TTC549 (cell line): Measurements from ENCODE around the gene FLACC1.
"Not testable (repeated sequence)": the region's sequence is repeated elsewhere in the genome, so short reads cannot be mapped to it uniquely, and the experiment has no call there.

Experiments used
- FAIRE-seq: peaks from 2 replicates; lab custom pipeline; 2012; peaks lifted over from hg19 to GRCh38; lab: Jason Lieb, UNC

The FLACC1 gene, protein sequence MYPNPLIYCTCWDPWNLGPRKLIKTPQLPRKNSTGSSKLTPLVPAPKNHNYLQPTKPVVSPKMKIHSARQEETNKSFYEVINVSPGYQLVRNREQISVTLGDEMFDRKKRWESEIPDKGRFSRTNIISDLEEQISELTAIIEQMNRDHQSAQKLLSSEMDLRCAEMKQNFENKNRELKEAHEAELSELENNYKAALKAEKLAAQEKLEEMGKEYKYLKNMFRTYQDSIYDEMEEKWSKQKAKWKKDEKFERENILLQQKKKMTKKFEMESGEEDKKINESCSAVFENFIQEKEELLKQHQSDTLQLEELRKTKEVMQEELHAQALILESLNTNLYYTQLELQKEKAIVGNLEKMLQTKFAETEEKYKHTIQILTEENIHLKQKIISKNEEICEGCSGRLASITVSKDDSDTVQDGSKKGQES

DNA sequence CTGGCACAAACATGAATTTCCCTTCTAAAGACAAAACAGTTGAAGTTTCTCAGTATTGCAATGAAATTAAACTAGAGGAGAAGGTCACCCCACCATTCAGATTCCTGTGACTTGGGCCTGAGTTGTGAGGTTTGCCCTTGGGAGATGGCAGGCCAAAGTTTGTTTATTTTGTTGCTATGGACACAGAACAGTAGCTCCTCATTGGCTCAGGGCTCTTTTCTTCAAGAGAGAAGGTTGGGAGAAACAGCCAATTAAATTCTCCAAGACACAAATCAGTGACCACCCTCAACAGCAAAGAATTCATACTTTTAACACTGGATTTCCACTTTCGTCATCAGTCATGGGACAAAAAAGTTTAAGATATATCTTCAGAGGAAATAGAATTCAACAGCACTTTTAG lies at the start of gene FLACC1:
Gene FLACC1 (minus strand): TSS at position 125 of the 400 bp plus-strand sequence. CDS start 5,941 bp downstream, outside the sequence.
- FAIRE-seq: no peak

DNA sequence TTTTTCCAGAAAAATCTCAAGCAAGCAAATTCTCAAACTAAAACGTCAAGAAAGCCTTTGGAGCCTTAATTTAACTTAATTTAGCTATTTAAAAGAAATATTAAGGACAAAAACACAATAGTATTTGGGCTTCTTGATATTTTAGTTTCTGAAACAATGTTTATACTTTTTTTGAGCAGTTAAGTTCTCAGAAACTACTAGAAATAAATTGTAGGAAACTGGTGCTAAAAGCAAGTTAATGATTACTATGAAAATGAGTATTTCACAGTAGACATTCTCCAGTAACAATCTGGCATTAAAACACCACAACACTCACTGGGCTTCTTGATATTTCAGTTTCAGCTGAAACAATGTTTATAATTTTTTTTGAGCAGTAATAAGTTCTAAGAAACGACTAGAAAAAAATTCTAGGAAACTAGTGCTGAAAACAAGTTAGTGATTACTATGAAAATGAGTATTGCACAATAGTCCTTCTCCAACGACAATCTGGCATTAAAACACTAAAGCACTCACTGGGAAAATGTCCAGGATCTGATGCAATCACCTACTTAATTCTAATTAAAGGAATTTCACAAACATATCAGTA lies 49.0 kb upstream of the FLACC1 start:
- FAIRE-seq: no peak

DNA sequence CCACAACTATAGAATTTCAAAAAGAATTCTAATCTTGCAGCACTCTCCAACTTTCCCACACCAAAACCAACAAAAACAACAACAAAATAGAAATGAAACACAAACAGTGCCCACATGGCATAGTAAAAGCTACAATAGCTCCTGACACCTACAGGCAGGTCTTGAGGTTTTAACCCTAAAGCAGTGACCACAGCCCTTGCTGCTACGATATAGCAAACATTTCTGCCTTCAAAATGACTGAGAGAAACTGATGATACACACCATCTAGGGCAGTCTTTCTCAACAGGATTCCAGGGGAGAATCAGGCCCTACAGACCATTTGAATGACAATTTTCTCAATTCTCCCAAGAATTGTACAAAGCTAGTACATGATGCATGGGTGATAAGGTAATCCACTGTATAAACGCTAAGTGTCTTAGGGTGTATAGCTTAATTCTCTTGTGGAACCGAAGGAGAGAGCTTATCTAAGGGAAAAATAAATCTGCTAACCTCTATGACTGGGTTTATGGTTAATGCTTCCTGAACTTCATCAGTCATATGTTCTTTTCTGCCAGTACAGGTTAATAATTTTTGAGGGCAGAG lies 47.6 kb upstream of the FLACC1 start:
- no peak for FAIRE-seq

DNA sequence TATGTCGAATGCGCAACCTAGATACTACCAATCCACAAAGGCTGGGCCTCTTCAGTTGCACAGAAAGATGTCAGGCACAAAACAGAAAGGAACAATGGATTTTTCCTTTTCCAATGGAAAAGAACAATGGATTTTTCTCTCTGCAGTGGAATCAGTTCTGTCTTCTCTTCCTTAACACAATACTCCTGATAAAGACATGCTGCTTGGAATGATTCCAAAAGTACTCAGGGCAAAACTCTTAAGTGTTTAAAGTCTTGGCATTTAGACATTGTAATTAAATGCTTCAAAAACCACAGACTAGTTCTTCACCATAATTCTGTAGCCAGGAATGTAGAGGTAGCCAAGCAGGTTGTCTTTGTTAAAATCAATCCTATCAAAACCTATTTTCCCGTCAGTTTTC lies 46.7 kb upstream of the FLACC1 start:
- no peak for FAIRE-seq

DNA sequence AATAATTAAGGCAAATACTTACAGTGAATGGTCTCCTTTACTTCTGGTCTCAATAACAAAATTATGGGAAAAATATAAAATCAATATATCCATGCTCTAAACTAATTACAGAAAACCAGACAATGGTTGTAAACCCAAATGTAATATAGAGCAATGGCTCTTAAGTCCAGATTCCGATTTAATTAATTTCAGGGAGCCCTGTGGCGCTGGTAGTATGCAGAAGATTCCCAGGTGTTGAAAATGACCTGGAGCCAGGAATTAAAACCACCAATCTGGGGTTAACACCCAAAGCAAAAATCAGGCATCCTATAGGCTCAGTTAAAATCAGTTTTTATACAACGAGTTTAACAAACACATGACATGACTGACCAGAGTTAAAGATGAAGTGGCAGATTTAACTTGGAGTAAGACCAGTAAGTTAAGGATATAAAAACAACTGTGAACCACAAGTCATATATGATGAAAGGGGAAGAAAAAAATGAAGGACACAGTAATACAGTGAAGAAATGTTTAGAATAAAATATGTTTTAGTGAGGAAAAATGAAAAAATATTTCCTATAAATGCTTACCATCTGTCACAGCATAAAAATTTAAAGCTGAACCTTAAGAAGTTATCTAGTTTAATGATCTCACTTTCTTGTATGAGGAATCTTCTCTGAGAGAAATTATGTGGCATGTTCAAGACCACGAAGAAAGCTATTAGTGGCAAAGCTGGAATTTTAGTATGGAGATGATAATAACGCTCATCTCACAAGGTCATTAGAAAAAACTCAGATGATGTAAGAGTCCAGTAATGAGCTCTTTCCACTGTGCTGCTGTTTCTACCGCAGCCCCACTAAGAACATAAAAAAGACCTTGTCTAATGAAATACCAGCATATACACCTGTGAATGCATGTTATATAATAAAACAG lies 45.8 kb upstream of the FLACC1 start:
- no peak for FAIRE-seq

DNA sequence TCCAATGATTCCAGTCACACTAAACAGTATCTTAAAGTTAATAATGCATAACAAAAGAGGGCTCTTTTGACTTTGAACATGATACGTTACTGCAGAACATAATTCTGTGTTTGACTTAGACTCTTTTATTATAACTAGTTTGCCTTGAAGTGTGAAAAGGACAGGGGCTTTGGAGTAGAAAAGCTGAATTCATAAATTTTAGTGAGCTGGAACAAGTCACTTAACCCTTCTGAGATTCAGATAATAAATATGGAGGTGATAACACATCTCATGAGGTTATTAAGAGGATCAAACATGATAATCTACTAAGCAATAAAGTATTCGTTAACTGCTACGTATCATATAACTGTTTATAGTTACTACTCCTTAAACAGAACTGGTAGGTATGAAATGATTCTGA lies 44.7 kb upstream of the FLACC1 start:
- FAIRE-seq: no peak

DNA sequence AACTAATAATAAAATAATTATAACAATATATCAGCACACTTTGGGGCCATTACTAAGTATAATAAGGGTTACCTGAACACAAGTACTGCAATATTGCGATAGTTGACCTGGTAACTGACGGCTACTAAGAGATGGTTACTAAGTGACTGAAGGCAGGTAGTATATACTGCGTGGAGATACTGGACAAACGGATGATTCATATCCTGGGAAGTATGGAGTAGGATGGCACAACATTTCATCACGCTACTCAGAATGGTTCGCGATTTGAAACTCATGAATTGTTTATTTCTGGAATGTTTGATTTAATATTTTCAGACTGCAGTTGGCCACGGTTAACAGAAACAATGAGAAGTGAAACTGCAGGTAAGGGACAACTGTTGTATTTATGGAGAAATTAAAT lies 39.5 kb upstream of the FLACC1 start:
- no peak for FAIRE-seq

DNA sequence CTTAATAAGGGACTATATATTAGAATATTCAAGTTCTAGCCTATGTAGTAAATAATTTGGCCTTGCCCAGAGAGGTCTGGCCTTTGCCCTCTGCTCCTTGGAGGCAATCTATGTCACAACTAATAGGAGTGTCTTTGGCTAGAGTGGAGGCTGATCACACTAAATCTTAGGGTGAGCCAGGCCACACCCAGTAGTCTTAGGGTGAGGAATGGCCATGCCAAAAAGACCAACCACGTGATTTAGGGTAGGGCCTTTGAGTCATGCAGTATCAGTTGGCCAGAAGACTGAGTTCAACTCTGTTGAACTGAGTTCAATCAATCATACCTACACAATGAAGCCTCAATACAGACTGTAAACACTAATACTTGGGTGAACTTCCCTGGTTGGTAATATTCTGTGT lies 26.0 kb upstream of the FLACC1 start:
- no peak for FAIRE-seq

DNA sequence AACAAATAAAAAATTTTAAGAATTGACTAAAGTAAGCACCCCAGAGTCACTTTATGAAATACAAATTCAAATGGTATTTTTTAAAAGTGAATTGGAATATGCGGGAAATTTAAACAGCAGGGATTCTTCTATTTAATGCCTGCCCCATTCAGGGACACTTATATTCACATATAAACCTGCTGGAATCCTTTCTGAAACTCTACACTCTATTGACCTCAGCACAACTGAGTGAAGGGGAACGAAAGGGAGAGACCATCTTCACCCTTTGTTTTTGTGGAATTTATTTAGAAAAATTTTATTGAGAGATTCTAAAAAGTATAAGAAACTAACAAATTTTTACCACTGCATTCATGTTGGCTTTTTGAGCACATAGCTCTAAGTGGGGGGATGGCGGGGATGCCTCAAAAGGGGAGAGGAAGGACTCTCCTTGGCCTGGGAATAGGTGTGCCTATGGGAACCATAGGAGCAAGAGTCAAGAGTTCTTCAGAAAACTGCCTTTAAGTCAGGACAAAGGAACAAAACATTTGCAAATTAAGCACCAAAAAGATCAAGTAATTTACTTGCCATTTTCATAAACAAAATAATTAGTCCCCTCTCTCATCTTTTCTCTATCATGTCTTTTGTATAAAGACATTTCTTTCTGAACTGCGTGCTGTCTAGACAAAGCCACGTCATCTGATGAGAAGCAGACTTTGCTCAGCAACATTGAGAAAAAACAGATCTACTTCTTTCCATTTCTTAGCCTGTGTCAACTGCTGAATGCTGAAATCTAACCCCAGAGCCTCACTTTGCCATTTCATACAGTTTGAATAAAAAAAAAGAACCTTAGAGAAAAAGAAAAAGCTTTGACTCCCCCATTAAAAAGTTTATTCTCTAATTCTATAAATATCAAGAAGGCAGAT lies 21.6 kb upstream of the FLACC1 start:
- FAIRE-seq: no peak

DNA sequence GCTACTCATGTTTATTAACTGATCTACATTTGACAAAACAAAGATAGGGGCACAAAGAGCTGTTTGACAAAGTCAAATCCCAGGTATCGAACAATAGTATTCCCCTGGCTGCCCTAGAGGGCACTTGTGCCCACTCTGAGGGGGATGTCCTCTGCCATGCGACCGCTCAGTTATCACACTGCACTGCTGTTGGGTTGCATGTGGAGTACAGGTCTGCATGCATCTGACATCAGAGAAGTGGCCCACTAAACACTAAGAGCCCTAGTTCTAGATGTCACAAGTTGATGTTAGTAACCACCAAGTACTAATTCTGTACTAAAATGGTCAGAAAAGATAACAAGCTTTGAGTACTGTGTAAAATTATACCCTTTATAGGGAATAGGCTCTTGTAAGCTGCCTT lies 20.1 kb upstream of the FLACC1 start:
- FAIRE-seq: no peak

DNA sequence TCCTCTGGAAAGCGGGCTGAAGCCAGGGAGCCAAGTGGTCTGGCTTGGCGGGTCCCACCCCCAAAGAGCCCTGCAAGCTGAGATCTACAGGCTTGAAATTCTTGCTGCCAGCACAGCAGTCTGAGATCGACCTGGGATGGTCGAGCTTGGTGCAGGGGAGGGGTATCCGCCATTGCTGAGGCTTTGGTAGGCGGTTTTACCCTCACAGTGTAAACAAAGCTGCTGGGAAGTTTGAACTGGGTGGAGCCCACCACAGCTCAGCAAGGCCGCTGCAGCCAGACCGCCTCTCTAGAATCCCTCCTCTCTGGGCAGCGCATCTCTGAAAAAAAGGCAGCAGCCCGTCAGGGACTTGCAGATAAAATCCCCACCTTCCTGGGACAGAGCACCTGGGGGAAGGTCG lies 12.6 kb upstream of the FLACC1 start:
- FAIRE-seq: no peak

DNA sequence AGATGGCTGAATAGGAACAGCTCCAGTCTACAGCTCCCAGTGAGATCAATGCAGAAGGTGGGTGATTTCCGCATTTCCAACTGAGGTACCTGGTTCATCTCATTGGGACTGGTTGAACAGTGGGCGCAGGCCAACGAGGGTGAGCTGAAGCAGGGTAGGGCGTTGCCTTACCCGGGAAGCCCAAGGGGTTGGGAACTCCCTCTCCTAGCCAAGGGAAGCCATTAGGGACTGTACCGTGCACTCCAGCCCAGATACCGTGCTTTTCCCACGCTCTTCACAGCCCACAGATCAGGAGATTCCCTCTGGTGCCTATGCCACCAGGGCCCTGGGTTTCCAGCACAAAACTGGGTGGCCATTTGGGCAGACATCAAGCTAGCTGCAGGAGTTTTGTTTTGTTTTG lies 12.2 kb upstream of the FLACC1 start:
- FAIRE-seq: not testable (repeated sequence)

DNA sequence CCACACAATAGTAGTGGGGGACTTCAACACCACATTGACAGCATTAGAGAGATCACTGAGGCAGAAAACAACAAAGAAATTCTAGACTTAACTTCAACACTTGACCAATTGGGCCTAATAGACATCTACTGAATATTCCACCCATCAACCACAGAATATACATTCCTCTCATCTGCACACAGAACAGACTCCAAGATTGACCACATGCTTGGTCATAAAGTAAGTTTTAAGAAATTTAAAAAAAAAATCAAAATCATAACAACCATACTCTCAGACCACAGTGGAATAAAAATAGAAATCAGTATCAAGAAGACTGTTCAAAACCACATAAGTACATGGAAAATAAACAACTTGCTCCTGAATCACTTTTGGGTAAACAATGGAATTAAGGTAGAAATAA lies 9.0 kb upstream of the FLACC1 start:
- FAIRE-seq: no peak

DNA sequence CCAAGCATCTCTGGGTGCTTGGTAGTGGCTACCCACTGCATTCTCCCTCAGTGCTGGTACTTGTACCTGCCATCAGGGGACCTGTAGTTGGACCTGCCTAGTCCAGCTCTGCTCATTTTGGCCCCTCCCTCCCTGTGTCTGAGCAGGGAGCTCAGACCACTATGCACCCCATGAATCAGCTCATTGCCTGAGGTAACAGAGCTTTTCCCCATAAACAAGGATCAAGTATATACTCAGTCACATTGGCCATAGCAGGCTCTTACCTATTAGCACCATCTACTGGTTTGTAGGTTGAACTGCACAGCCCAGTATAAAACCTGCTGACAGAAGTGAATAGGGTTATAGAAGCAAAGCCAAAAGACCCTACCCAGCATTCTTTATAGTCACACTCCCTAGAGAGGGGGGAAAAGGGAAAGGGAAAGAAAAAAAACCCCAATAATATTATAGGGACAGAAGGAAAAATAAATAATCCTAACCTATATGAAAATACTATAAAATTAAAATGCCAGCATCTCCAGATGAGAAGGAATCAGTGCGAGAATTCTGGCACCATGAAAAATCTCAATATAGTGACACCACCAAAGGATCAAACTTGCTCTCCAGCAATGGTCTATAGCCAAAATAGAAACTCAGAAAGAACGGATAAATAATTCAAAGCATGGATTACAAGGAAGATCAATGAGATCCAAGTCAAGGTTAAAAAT lies 6.9 kb upstream of the FLACC1 start:
- no peak for FAIRE-seq

DNA sequence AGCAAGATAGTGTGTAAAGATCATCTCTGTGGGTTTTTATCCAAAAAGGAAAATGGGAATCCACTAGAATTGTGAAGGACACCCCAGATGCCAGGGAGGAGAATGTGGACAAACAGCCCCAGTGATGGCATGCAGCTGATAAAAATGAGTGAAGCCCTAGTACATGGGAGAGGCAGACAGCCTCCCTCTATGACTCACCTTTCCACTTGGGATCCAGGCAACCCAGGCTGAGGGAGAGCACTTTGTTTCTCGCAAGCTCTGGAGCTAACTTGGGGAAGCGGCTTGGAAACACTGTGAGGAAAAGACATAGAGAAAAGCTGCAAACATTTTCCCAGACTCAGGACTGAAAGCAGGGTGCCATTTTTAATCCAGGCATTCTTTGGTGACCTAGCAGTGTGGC lies 5.3 kb upstream of the FLACC1 start:
- no peak for FAIRE-seq

DNA sequence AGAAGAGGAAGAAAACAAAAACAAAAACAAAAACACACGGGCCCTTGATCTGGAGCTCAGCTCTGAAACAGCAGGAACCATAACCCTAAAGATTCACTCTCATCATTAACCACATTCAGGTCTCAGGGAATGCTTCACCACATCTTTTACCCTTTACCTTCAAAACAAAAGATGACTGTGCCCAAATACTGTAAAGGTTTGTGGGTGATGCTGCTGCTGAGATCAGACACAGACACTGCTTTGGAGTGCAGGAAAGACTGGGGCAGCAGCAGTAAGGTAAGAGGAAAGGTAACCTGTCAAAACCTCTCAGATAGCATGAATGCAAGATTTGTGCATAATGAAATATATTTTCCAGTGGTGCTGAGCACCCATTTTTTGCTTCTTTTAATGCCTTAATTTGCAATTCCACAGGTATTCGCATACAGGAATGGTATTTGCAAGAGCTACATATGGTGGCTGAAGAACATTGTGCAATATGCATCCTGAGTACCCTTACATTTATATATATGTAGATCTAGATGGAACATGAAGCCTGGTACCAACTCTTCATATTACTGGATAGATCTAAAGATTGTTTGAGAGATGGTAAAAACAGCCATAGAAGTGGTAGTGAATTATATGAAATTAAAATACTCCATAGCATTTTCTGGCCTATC lies 4.1 kb upstream of the FLACC1 start:
- FAIRE-seq: no peak

DNA sequence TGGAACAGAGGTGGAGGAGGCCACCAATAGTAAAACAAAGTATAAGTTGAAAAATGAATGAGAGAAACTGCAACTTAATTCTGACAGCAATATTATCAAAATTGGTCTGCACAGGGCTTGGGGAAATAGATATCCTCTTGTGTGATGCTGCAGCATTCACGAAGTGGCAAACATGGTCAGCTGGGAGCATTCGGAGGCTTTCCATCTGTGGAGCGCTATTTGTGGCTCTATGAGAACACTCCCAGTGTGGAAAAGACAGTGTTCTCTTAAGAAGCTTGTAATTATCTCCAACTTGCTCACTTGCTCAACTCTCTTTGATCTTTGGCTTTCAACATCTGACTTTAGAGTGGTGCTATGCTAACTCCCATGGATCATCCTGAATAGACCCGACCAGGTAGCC lies 3.1 kb upstream of the FLACC1 start:
- FAIRE-seq: no peak

DNA sequence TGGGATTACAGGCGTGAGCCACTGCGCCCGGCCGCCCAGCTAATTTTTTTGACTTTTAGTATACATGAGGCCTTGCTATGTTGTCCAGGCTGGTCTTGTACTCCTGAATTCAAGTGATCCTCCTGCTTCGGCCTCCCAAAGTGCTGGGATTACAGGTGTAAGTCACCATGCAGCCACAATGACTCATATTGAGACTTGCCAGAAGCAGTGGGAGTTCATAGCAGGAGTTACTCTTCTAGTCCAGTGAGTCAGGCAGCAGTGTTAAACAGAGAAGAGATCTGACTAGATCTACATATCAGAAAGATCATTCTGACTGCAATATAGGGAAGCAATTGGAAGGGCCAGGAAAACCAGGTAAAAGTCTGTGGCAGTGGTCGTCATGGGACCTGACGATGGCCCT lies 1.5 kb upstream of the FLACC1 start:
- FAIRE-seq: no peak

DNA sequence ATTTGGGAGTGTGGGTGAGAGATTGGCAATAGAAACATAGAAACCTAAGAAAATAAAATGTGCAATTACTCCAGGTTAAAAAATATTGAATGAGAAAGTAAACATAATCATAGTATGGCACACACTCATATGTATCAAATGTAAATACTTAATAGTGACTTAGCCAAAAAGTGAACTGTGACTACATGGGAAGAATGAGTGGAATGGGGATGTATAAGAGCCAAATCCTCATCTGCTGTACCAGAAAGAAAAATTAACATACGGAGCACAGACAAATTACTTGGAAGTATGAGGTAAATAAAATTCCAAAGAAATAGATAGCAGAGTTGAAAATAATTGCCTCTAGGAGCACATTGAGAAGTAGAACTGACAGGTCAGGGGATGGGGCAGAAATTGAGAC lies 4.0 kb downstream of the FLACC1 start:
- FAIRE-seq: no peak

DNA sequence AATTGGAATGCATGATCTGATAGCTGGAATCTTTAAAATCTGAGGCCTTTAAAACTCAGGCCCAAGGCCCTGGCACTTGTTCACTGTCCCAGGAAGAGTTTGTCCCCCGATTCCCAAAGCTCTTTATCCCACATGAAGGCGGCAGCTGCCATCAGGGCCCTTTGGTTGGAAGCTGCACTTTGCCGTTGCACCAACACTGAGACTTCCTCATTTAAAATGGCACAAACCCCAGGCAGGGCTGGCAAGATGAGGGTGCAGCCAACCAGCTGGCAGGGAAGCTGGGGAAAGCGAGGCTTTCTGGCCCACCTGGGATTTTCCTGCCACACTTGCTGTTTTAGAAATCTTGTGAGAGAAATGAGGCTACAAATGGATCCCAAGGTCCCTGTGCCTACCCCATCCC lies 6.3 kb downstream of the FLACC1 start:
- FAIRE-seq: no peak
